Neural cell (in vitro differentiated cells): ENCODE data around the gene MEOX1. TPM values are rescaled to one million over a fixed set of nuclear protein-coding genes. Genes with fewer than 3 reads are reported as not detected.

Experiments
- H2AFZ ChIP-seq: fragments of 200-600, 300-800 bp; sonication (generic), shearing (Covaris generic); 2 replicates; pipeline ENCODE4 v1.6.0; 2014; ENCODE audit warnings: low read depth, mild to moderate bottlenecking, antibody characterized with exemption, low read length, moderate library complexity
- H3F3A ChIP-seq: fragments of 200-600 bp; shearing (Covaris generic); 2 replicates; pipeline ENCODE4 v1.6.1; 2016; ENCODE audit warnings: mild to moderate bottlenecking, moderate library complexity, mixed read lengths, antibody characterized with exemption, low read length; ENCODE audit not compliant: insufficient read depth, poor library complexity, severe bottlenecking
- H3K27ac ChIP-seq: fragments of 200-600, 300-800 bp; sonication (generic), shearing (Covaris generic); 2 replicates; pipeline ENCODE4 v1.5.1; 2014; ENCODE audit warnings: mild to moderate bottlenecking, low read length, moderate library complexity
- H3K27me3 ChIP-seq: fragments of 300-800, 200-600 bp; sonication (generic), shearing (Covaris generic); 2 replicates; pipeline ENCODE4 v1.6.0; 2014; ENCODE audit warnings: mild to moderate bottlenecking, low read depth, low read length, moderate library complexity; ENCODE audit not compliant: insufficient read depth
- H3K36me3 ChIP-seq: fragments of 300-800, 200-600 bp; sonication (generic), shearing (Covaris generic); 2 replicates; pipeline ENCODE4 v1.5.1; 2014; ENCODE audit warnings: mild to moderate bottlenecking, antibody characterized with exemption, low read length, moderate library complexity; ENCODE audit not compliant: insufficient read depth
- H3K4me2 ChIP-seq: fragments of 300-800, 200-600 bp; sonication (generic), shearing (Covaris generic); 2 replicates; pipeline ENCODE4 v1.6.0; 2014; ENCODE audit warnings: mild to moderate bottlenecking, low read length
- H3K4me3 ChIP-seq: fragments of 300-800, 200-600 bp; sonication (generic), shearing (Covaris generic); 2 replicates; pipeline ENCODE4 v1.5.1; 2014; ENCODE audit warnings: mild to moderate bottlenecking, low read length, moderate library complexity
- H3K79me2 ChIP-seq: fragments of 200-600 bp; shearing (Covaris generic); replicated peaks from 2 replicates; pipeline ENCODE4 v1.6.0; 2014; ENCODE audit warnings: mild to moderate bottlenecking, low read length, moderate library complexity; ENCODE audit not compliant: insufficient read depth
- H3K9ac ChIP-seq: fragments of 300-800, 200-600 bp; sonication (generic), shearing (Covaris generic); 2 replicates; pipeline ENCODE4 v1.6.1; 2016; ENCODE audit warnings: mild to moderate bottlenecking, low read length, mixed read lengths
- H3K9me2 ChIP-seq: fragments of 200-600 bp; shearing (Covaris generic); 2 replicates; pipeline ENCODE4 v1.6.1; 2016; ENCODE audit warnings: mild to moderate bottlenecking, low read length, mixed read lengths; ENCODE audit not compliant: insufficient read depth
- H3K9me3 ChIP-seq: fragments of 200-600, 300-800 bp; sonication (generic), shearing (Covaris generic); 2 replicates; pipeline ENCODE4 v1.6.1; 2016; ENCODE audit warnings: mild to moderate bottlenecking, mixed run types, low read length, moderate library complexity, mixed read lengths
- H4K20me1 ChIP-seq: fragments of 200-600 bp; shearing (Covaris generic); 2 replicates; pipeline ENCODE4 v1.6.1; 2016; ENCODE audit warnings: mild to moderate bottlenecking, mixed run types; ENCODE audit not compliant: insufficient read depth
- EP300 ChIP-seq: fragments of 450-650 bp; conservative IDR thresholded peaks from 2 replicates; pipeline ENCODE4 v1.6.1; 2014; ENCODE audit warnings: antibody characterized with exemption, mild to moderate bottlenecking, moderate library complexity; ENCODE audit not compliant: poor library complexity, severe bottlenecking
- EZH2 ChIP-seq: fragments of 200-600, 300-800 bp; shearing (Covaris generic), sonication (generic); IDR thresholded peaks from 2 replicates; pipeline ENCODE4 v1.6.1; 2014; ENCODE audit warnings: antibody characterized with exemption, low read length, borderline replicate concordance, mild to moderate bottlenecking; ENCODE audit not compliant: insufficient read depth, poor library complexity, severe bottlenecking
- MXI1 ChIP-seq: fragments of 450-650 bp; conservative IDR thresholded peaks from 2 replicates; pipeline ENCODE4 v1.6.1; 2014; ENCODE audit warnings: antibody characterized with exemption, mild to moderate bottlenecking; ENCODE audit not compliant: poor library complexity, severe bottlenecking
- POLR2AphosphoS5 ChIP-seq: IDR thresholded peaks from 2 replicates; pipeline ENCODE4 v1.6.1; 2012
- RAD21 ChIP-seq: fragments of 450-650 bp; conservative IDR thresholded peaks from 2 replicates; pipeline ENCODE4 v1.6.1; 2014; ENCODE audit warnings: antibody characterized with exemption, mild to moderate bottlenecking, moderate library complexity
- SMC3 ChIP-seq: fragments of 450-650 bp; conservative IDR thresholded peaks from 2 replicates; pipeline ENCODE4 v1.6.1; 2014; ENCODE audit warnings: antibody characterized with exemption, mild to moderate bottlenecking, moderate library complexity; ENCODE audit not compliant: poor library complexity
- TAF1 ChIP-seq: IDR thresholded peaks from 2 replicates; pipeline ENCODE4 v1.6.1; 2012; ENCODE audit warnings: low read depth
- polyA plus RNA-seq: library from polyadenylated mRNA; depleted of rRNA; stranded (reverse); fragments of >200 nt; gene quantifications from 2 replicates; pipeline ENCODE4 v1.2.3, GENCODE V29; 2014
- TF ChIP-seq, protein P1 (sequence below): fragments of 450-650 bp; IDR thresholded peaks from 2 replicates; pipeline ENCODE4 v1.5.1; 2014; ENCODE audit warnings: antibody characterized with exemption, mild to moderate bottlenecking, moderate library complexity; ENCODE audit not compliant: poor library complexity, severe bottlenecking
- TF ChIP-seq, protein P2 (sequence below): IDR thresholded peaks from 2 replicates; pipeline ENCODE4 v1.6.1; 2012; ENCODE audit warnings: borderline replicate concordance

MEOX1 gene
- polyA plus RNA-seq, 1 donor from 2014 or later: 0.50 TPM

DNA sequence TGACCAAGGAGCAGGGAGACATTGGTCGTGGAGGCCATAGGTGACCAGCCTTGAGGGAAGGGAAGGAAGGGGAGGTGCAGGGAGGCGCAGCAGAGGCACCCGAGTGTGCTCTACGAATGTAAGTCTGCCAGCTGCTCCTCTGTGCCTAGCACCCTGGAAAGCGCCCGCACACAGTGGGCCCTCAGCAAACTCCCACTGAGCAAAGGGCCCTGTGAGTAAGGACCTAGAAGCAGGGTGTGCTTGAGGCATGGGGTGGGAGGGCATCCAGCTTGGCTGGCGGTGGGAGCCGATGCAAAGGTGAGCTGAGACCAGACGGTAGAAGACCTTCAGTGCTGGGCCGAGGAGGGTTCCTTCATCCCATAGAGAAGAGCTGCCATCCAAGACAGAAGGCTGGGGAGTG is 36.2 kb upstream of the MEOX1 start:
- H3K27ac ChIP-seq: no peak overlapping the region
- TF ChIP-seq EP300: no peak
- TF ChIP-seq SMC3: no peak
- TF ChIP-seq RAD21: no peak
- TF ChIP-seq, protein P1, sequence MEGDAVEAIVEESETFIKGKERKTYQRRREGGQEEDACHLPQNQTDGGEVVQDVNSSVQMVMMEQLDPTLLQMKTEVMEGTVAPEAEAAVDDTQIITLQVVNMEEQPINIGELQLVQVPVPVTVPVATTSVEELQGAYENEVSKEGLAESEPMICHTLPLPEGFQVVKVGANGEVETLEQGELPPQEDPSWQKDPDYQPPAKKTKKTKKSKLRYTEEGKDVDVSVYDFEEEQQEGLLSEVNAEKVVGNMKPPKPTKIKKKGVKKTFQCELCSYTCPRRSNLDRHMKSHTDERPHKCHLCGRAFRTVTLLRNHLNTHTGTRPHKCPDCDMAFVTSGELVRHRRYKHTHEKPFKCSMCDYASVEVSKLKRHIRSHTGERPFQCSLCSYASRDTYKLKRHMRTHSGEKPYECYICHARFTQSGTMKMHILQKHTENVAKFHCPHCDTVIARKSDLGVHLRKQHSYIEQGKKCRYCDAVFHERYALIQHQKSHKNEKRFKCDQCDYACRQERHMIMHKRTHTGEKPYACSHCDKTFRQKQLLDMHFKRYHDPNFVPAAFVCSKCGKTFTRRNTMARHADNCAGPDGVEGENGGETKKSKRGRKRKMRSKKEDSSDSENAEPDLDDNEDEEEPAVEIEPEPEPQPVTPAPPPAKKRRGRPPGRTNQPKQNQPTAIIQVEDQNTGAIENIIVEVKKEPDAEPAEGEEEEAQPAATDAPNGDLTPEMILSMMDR: no peak
- no peak for TF ChIP-seq MXI1
- no peak for TF ChIP-seq TAF1
- TF ChIP-seq, protein P2, sequence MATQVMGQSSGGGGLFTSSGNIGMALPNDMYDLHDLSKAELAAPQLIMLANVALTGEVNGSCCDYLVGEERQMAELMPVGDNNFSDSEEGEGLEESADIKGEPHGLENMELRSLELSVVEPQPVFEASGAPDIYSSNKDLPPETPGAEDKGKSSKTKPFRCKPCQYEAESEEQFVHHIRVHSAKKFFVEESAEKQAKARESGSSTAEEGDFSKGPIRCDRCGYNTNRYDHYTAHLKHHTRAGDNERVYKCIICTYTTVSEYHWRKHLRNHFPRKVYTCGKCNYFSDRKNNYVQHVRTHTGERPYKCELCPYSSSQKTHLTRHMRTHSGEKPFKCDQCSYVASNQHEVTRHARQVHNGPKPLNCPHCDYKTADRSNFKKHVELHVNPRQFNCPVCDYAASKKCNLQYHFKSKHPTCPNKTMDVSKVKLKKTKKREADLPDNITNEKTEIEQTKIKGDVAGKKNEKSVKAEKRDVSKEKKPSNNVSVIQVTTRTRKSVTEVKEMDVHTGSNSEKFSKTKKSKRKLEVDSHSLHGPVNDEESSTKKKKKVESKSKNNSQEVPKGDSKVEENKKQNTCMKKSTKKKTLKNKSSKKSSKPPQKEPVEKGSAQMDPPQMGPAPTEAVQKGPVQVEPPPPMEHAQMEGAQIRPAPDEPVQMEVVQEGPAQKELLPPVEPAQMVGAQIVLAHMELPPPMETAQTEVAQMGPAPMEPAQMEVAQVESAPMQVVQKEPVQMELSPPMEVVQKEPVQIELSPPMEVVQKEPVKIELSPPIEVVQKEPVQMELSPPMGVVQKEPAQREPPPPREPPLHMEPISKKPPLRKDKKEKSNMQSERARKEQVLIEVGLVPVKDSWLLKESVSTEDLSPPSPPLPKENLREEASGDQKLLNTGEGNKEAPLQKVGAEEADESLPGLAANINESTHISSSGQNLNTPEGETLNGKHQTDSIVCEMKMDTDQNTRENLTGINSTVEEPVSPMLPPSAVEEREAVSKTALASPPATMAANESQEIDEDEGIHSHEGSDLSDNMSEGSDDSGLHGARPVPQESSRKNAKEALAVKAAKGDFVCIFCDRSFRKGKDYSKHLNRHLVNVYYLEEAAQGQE: no peak
- TF ChIP-seq POLR2AphosphoS5: no peak
- TF ChIP-seq EZH2: no peak
- H3K9me3 ChIP-seq: no peaks in the 10 kb centered on the region
- no peaks in the 10 kb centered on the region for H3F3A ChIP-seq
- H3K9me2 ChIP-seq: no peaks in the 10 kb centered on the region
- no peaks in the 10 kb centered on the region for H4K20me1 ChIP-seq
- H3K9ac ChIP-seq: no peak overlapping the region
- no peak overlapping the region for H2AFZ ChIP-seq
- no peak overlapping the region for H3K4me3 ChIP-seq
- no peaks in the 10 kb centered on the region for H3K36me3 ChIP-seq
- no peaks in the 10 kb centered on the region for H3K27me3 ChIP-seq
- no peak overlapping the region for H3K4me2 ChIP-seq
- H3K79me2 ChIP-seq: no peaks in the 10 kb centered on the region

GRCh38 chr17:43696891-43697290 is 35.2 kb upstream of the MEOX1 start:
- H3K9ac ChIP-seq: no peak overlapping the region
- no peaks in the 10 kb centered on the region for H3K9me3 ChIP-seq
- no peak overlapping the region for H3K27ac ChIP-seq
- H3K4me3 ChIP-seq: no peak overlapping the region
- no peaks in the 10 kb centered on the region for H3K79me2 ChIP-seq
- no peaks in the 10 kb centered on the region for H3K36me3 ChIP-seq
- no peak overlapping the region for H3K4me2 ChIP-seq
- H3K27me3 ChIP-seq: no peaks in the 10 kb centered on the region
- no peak for TF ChIP-seq POLR2AphosphoS5
- TF ChIP-seq, protein P1: no peak
- no peak for TF ChIP-seq SMC3
- no peak for TF ChIP-seq TAF1
- TF ChIP-seq, protein P2: no peak
- TF ChIP-seq MXI1: no peak
- no peak for TF ChIP-seq RAD21
- no peak for TF ChIP-seq EP300
- no peak for TF ChIP-seq EZH2
- H3F3A ChIP-seq: no peaks in the 10 kb centered on the region
- H2AFZ ChIP-seq: no peak overlapping the region
- no peaks in the 10 kb centered on the region for H3K9me2 ChIP-seq
- no peaks in the 10 kb centered on the region for H4K20me1 ChIP-seq
